Stimulated activated CD4-positive, alpha-beta T cell treated with anti-CD3 and anti-CD28 coated beads, Interleukin-12 subunit alpha, Interleukin-12 subunit beta, amount 100 ng/mL, for 48 hours (primary cell): ENCODE data around the gene RASAL2.

Experiments used
- DNase-seq, 3 donors: peaks; one replicate each; pipeline ENCODE4 v3.0.0-alpha.2; 2020; ENCODE audit warnings: low read depth in 2 of 3, low spot score in 1 of 3

Gene RASAL2

GRCh38 chr1:178530502-178530901 lies 436.6 kb downstream of the RASAL2 start:
- no peak for DNase-seq

- DNase-seq: no peak
Measured at GRCh38 chr1:178531887-178532286, 438.0 kb downstream of the RASAL2 start.

GRCh38 chr1:178532392-178532791 lies 438.5 kb downstream of the RASAL2 start:
- DNase-seq: peak; percentile 55 to 71 (median 57)

GRCh38 chr1:178533121-178533946 lies 439.4 kb downstream of the RASAL2 start:
- no peak for DNase-seq
